Colonic mucosa (tissue), 4 donors: ENCODE results near the gene SSC4D. TPM values are rescaled to one million over a fixed set of nuclear protein-coding genes. Genes with fewer than 3 reads are reported as not detected.
"Not testable (repeated sequence)": the region's sequence is repeated elsewhere in the genome, so short reads cannot be mapped to it uniquely, and the experiment has no call there.

ENCODE experiments used
- DNase-seq: peaks from one replicate; pipeline ENCODE4 v3.0.0-alpha.2; 2020
- H3K27ac ChIP-seq: fragments of 200-600 bp; one replicate; pipeline ENCODE4 v1.8.0; 2021
- H3K27me3 ChIP-seq: fragments of 200-600 bp; one replicate; pipeline ENCODE4 v1.8.0; 2021
- H3K36me3 ChIP-seq: fragments of 200-600 bp; one replicate; pipeline ENCODE4 v1.8.0; 2021
- H3K4me1 ChIP-seq: fragments of 200-600 bp; one replicate; pipeline ENCODE4 v1.8.0; 2021; ENCODE audit warnings: mild to moderate bottlenecking
- H3K4me3 ChIP-seq: fragments of 200-600 bp; one replicate; pipeline ENCODE4 v1.8.0; 2021
- H3K9ac ChIP-seq, 2 donors: one replicate each; pipeline ENCODE4 v1.7.0; 2013; ENCODE audit warnings: control low read depth in 2 of 2, low read depth in 2 of 2, low read length in 2 of 2
- H3K9me3 ChIP-seq: fragments of 200-600 bp; one replicate; pipeline ENCODE4 v1.8.0; 2021
- intact Hi-C: fragments of 100-400 bp; cut with DNase I; formaldehyde crosslinking; loops from one replicate; pipeline ENCODE4 v1.14.1; 2022
- total RNA-seq, 2 donors: library from RNA; stranded (reverse); fragmentation: NEBNext Ultra II Directional in 1 of 2; extraction: Animal tissue kit (Norgen Biotek cat#: 25700) in 1 of 2; gene quantifications; one replicate each; pipeline ENCODE4 v1.2.1, GENCODE V29; 2021
- TF ChIP-seq, protein P1 (sequence below): fragments of 200-600 bp; IDR thresholded peaks from one replicate; pipeline ENCODE4 v1.8.0; 2022; ENCODE audit warnings: antibody characterized with exemption, mild to moderate bottlenecking
- donor health status: healthy.
- donor health status: DM: no; HTN: no; CAD: no.
- donor health status: DM: no; HTN: no; CAD: no.

Gene SSC4D
- total RNA-seq, 2 donors from 2014 or later, result 0.42 to 0.45 TPM

GRCh38 chr7:76369018-76369417, 40.5 kb downstream of the SSC4D start:
- no peaks in the 10 kb centered on the region for H3K27me3 ChIP-seq
- TF ChIP-seq, protein P1, sequence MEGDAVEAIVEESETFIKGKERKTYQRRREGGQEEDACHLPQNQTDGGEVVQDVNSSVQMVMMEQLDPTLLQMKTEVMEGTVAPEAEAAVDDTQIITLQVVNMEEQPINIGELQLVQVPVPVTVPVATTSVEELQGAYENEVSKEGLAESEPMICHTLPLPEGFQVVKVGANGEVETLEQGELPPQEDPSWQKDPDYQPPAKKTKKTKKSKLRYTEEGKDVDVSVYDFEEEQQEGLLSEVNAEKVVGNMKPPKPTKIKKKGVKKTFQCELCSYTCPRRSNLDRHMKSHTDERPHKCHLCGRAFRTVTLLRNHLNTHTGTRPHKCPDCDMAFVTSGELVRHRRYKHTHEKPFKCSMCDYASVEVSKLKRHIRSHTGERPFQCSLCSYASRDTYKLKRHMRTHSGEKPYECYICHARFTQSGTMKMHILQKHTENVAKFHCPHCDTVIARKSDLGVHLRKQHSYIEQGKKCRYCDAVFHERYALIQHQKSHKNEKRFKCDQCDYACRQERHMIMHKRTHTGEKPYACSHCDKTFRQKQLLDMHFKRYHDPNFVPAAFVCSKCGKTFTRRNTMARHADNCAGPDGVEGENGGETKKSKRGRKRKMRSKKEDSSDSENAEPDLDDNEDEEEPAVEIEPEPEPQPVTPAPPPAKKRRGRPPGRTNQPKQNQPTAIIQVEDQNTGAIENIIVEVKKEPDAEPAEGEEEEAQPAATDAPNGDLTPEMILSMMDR, result no peak
- H3K9ac ChIP-seq, result no peak overlapping the region
- H3K27ac ChIP-seq, result no peak overlapping the region
- DNase-seq, result no peak
- no peak overlapping the region for H3K4me3 ChIP-seq
- H3K9me3 ChIP-seq, result no peaks in the 10 kb centered on the region
- H3K4me1 ChIP-seq, result peaks cover 8% of the 10 kb centered on the region
- H3K36me3 ChIP-seq, result no peaks in the 10 kb centered on the region
- intact Hi-C loops, result no loop called here

- no peak for DNase-seq
- H3K36me3 ChIP-seq, result no peaks in the 10 kb centered on the region
- TF ChIP-seq, protein P1, result no peak
- no peaks in the 10 kb centered on the region for H3K27me3 ChIP-seq
- intact Hi-C loops, result no loop called here
- no peaks in the 10 kb centered on the region for H3K9me3 ChIP-seq
- no peak overlapping the region for H3K4me3 ChIP-seq
- H3K9ac ChIP-seq, result no peak overlapping the region
- no peak overlapping the region for H3K27ac ChIP-seq
- H3K4me1 ChIP-seq, result peaks cover 8% of the 10 kb centered on the region
Observed at GRCh38 chr7:76368190-76368589, 41.3 kb downstream of the SSC4D start.

DNA sequence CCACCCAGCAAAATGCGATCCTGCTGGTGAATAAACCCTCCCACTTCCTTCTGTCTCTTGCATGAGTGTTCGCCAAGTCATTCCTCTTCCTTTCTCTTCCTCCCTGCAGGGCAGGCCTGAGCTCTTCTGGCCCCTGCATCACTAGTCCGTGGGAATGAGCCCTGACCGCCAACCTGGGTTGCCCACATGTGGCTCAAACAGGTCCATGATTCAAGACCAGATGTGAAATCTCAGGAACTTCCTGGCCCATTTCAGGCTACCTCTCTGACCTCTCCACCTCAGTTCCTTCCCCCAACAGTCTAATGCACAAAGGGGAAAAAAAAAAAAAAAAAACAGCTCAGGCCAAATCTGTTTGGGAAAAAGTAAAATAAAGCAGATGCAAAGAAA, 45.3 kb downstream of the SSC4D start:
- Histone ChIP-seq H3K27me3 (no peaks in the 10 kb centered on the region), H3K4me1 (peaks cover 8% of the 10 kb centered on the region), H3K27ac (peak overlapping the region; percentile 75), H3K9ac (peak overlapping the region; percentile 62 to 70), H3K4me3 (no peak overlapping the region), H3K36me3 (no peaks in the 10 kb centered on the region), H3K9me3 (no peaks in the 10 kb centered on the region)
- TF ChIP-seq, protein P1, result no peak
- intact Hi-C loops, result no loop called here
- DNase-seq, result peak; percentile 34

DNA sequence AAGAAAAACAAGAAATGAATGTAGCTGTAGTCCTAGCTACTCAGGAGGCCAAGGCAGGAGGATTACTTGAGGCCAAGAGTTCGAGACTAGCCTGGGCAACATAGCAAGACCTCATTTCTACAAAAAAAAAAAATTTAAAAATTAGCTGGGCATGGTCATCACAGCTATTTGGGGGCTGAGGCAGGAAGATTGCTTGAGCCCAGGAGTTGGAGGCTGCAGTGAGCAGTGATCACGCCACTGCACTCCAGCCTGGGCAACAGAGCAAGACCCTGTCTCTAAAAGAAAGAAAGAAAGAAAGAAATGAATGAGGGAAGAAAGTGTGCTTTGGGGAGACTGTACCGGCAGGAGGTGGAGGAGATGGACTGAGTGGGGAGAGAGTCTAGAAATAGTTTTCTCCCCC, 45.7 kb downstream of the SSC4D start:
- H3K4me3 ChIP-seq, DNase-seq, H3K27me3 ChIP-seq, H3K4me1 ChIP-seq, intact Hi-C loops, H3K9ac ChIP-seq, H3K9me3 ChIP-seq, H3K36me3 ChIP-seq: not testable (repeated sequence)
- H3K27ac ChIP-seq, result peak overlapping the region; percentile 75

DNA sequence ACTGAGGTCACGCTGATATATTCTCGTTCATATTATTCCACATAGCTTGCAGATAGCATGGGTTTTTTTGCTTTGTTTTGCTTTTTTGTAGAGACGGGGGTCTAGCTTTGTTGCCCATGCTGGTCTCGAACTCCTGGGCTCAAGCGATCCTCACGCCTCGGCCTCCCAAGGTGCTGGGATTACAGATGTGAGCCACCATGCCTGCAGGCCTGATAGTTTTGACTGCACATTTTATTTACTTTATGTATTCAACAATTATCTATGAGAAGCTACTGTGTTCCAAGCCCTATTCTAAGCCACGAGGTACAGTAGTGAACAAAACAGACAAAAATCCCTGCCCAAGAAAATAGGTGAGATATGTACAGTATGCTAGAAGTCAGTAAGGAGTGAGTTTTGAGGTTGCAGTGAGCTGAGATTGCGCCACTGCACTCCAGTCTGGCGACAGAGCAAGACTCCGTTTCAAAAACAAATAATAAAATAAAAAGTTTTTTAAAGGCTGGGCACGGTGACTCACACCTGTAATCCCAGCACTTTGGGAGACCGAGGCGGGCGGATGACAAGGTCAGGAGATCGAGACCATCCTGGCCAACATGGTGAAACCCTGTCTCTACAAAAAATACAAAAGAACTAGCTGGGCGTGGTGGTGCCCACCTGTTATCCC, 49.4 kb downstream of the SSC4D start:
- peaks cover 15% of the 10 kb centered on the region for H3K4me1 ChIP-seq
- intact Hi-C loops, result loop anchor here (2.0 kb wide), 1 partner anchor 41 kb away; no protein-coding TSS in a partner anchor

More for the DNA sequence above, 49.4 kb downstream of the SSC4D start:
- Histone ChIP-seq H3K36me3 (no peaks in the 10 kb centered on the region), H3K9me3 (no peaks in the 10 kb centered on the region), H3K27ac (peak overlapping the region; percentile 100), H3K27me3 (no peaks in the 10 kb centered on the region), H3K9ac (peak overlapping the region; percentile 93 to 96), H3K4me3 (no peak overlapping the region)
- DNase-seq, result no peak
- TF ChIP-seq, protein P1, result no peak
